GM18861 (cell line): ENCODE data around the gene KLHL40.

ENCODE experiments used
- ATAC-seq: cut with Tn5 transposase; IDR thresholded peaks from one replicate; pipeline ENCODE4 v1.9.1; 2021; ENCODE audit not compliant: unreplicated experiment

KLHL40 gene

GRCh38 chr3:42702066-42702951 lies 17.0 kb downstream of the KLHL40 start, which contains the start of gene HHATL:
TSS of gene HHATL (minus strand) at chr3:42702798. CDS start at chr3:42700826, 1,972 bp downstream.
- ATAC-seq, result no peak

DNA sequence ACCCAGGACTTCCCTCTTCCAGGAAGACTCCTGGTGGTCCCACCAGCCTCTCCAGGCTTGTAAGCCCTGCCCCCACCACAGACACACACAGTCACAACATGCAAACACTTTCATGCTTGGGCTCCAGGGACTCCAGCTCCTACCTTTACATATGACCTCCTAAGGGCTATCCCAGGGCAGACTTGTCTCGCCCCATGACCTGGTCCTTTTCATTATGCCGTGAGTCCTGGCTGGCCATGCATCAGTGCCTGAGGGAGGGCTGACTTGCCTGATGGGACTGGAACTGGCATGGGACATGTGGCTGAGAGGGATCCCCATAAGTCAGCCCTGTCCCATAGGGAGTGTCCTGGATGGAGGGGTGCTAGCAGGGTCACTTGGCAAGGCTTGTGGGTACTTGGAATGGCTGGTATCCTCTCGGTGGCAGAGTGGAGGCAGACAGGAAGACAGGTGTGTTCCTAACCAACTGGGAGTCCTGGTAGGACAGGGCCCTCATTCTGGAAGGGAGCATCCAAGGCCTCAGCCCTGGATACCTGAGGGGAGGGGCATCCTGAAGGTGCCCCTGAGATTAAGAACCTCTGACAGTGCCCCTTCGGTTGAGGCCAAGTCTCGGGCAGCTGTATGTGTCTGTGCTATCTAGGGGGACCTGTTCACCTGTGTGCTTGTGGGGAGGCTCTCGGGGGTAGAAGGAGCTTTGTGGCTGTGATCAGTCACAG lies 17.8 kb downstream of the KLHL40 start:
- no peak for ATAC-seq

GRCh38 chr3:42703695-42704025 lies 18.3 kb downstream of the KLHL40 start:
- no peak for ATAC-seq

- no peak for ATAC-seq
These were observed 19.0 kb downstream of the KLHL40 start for GRCh38 chr3:42704136-42704841.

DNA sequence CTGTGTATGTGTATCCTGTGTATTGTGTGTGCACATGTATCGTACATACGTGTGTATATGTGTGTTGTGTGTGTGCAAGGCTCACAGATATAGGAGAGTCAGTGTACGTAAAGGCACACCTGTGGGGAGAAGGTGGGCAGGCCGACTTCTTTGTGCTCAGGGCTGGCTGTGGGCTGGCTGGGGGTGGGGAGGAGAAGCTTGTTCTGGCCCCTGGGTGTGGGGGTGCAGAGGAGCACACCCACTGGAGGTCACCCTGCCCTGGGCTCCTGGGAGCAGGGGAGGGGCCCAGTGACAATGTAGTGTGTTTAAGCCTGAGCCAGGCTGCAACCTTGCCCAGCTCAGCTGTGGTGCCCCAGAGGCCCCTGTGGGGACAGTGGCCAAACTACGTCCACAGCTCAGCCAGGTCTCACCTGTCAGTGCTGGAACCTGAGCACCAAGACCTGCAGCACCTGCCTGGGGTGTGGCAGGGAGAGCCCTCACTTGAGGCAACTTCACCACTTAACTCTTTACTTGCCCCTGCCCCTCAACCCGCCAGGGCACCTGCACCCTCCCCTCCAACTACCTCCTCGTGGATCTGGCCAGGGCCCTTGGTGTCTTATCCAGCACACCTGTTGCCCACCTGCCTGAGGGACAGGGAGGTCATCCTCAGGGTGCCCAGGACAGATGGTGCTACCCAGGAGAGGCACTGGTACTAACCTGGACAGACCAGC lies 19.9 kb downstream of the KLHL40 start:
- no peak for ATAC-seq

DNA sequence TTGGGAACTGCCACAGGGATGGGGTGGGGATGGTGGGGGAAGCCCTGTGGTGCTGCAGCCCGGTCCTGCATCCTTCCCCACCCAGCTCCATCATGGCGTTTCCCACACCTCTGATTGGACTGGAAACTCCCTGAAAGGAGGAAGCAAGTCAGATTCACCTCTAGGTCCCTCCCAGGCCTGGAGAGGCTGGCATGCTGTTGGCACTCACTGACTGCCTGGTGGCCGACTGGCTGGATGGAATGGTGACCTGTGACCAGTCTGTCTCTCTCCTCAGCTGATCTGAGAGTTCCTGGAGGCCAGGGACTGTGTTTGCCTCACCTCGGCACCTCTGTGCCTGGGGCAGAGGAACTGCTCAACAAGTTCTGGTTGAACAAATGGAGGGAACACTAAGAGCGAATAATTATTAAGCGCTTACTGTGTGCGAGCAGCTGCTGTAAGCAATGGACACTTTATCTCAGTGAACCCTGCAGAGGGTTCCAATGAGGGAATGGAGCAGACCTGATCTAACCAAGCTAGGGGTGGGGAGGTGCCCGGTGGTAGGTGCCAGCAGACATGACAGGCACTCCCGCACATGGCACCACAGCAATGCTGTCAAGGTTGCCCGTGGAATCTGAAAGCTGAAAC lies 20.7 kb downstream of the KLHL40 start:
- no peak for ATAC-seq

DNA sequence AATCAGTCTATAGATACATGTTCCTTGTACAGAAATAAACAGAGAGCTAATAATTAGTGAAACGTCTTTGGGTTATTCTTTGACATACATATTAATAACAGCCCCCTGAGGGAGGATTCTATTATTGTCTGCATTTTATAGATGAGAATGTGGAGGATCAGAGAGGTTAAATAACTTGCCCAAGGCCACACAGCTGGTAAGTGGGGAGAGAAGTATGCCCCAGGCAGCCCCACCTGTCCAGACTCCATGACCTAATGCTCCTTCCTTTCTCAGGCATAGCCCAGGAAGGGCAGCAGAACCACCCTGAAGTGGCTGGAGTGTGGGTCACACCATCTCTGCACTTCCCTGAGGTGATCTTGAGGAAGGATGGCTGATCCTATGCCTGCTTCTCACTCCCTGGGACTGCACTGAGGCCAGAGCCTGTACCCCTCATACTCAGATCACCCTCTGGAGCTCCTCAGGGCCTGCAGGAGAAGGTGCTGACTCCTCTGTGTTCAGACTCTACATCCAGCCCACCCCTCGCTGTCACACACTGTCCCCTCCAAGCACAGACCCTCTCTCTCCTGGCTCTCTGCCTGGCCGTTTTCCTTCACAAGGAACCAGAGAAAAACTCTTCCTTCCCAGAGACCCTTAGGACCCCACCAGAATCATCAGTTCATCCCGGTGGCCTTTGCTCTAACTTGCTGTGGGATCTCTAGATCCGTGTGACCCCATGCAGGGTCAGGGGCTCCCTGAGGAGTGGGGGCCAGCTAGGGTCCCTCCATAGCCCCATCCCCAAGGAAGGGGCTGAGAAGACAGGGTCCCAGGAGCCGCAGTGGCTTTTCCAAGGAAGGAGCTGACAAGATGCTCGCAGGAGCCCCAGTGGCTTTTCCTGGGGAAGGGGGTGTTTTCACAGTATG lies 21.6 kb downstream of the KLHL40 start:
- ATAC-seq, result no peak

DNA sequence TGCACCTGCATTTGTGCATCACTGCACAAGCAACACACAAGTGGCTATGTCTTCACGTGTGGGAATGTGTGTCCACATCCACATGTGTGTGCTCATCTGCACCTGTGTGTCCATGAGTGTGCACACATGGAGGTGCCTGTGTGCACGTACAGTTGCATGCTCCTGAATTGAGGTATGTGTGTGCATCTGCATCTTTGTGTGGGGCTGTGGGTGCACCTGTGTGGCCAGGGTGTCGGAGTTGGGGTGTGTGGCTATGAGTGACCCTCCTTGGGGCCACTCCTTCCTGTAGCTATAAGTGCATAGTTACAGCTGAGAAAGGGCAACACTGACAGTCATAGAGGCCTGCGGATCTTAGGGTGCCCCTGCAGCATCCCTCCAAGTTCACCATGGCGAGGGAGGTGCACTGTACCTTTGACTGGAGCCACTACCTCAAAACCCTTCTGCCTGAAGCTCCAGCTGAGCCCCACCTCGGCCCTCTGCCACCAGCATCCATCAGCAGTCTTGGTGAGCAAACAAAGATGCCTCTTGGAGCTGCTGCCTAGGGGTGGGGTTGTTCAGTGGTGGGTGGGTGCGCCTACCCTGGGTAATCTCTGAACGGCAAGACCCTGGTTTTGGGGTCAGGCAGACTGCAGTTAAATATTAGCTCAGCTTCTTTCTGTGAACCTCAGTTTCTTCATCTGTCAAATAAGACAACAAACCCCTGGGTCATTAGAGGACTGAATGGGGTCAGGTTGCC lies 22.5 kb downstream of the KLHL40 start:
- no peak for ATAC-seq

GRCh38 chr3:42708611-42709151 lies 23.3 kb downstream of the KLHL40 start:
- no peak for ATAC-seq

DNA sequence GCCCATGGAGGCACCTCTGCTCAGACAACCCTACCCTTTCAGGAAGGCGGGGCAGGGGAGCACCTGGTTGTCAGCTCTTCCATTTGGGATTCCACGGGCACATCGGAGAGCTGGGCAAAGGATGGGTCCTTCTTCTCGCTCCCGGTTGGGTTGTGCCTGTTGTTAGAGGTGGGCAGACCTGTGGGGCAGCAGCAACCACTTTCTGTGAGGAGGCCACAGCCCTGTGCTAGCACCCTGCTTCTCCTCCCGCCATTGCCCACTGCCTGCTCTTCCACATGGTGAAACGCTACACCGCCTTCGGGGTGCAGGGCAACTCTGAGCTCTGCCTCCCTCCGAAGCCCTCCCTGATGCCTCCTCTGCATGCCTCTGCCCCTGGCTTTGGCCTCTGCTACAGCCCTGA lies 24.3 kb downstream of the KLHL40 start:
- no peak for ATAC-seq

DNA sequence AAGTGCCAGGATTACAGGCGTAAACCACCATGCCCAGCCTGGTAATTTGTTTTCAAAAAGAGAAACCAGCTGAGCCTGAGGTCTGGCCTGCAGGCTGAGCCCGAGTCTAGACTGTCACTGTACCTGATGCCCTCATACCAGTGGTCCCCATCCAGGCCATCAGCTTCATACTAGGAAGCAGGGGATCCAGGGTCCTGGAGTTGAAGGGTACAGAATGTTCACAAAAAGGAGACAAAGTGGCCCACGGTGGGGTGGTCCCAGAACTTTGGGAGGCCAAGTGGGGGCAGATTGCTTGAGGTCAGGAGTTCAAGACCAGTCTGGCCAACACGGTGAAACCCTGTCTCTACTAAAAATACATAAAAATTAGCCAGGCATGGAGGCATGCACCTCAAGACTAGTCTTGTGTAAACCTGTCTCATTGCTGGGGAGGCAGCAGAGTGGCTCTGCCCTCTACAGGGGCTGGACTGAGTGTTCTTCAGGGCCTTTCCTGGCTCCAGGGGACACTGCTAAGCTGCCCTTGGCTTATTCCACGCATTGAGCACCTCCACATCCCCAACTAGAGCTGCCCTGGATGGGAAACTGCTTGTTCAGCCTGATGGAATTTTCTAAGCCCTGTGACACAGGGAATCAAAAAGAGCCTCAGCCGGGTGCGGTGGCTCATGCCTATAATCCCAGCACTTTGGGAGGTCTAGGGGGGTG lies 25.1 kb downstream of the KLHL40 start:
- no peak for ATAC-seq

DNA sequence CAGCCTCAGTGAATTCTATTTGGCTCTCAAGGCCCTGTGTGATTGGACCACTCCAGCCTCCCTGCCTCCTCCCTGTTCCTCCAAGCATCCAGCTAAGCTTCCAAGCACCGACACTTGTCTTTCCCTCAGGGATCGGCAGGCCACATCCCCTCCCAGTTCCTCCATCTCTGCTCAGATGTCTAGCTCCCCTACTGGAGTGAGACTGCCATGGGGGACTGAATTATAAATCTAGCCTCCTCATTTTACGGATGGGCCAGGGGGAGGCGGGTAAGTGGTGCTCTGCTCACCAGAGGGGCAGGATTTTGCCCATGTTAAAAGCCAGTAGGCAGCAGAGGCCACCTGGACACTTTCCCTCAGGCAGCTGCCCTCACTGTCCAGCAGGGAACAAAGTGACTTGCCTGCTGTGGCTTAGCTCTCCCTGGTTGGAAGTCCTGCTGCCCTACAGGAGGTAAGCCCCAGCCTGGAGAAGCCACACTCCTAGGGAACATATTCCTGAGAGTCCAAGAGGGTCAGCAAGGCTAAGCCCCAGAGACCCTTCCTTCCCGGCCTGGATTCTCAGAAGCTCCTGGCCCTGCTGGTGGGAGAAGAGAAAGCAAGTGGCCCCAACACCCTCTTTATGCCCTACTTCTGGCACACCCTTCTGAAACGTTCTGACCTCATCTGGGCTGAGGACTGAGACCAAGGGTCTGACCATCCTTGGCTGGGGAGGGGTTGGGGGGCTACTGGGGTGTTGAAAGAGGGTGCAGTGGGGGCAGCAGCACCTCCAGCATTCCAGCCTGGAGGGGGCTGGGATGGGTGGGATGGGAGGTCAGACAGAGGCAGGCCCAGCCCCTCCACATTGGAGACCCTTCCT lies 26.4 kb downstream of the KLHL40 start:
- no peak for ATAC-seq

- ATAC-seq, result no peak
These were observed 27.0 kb downstream of the KLHL40 start for GRCh38 chr3:42712344-42712648.

DNA sequence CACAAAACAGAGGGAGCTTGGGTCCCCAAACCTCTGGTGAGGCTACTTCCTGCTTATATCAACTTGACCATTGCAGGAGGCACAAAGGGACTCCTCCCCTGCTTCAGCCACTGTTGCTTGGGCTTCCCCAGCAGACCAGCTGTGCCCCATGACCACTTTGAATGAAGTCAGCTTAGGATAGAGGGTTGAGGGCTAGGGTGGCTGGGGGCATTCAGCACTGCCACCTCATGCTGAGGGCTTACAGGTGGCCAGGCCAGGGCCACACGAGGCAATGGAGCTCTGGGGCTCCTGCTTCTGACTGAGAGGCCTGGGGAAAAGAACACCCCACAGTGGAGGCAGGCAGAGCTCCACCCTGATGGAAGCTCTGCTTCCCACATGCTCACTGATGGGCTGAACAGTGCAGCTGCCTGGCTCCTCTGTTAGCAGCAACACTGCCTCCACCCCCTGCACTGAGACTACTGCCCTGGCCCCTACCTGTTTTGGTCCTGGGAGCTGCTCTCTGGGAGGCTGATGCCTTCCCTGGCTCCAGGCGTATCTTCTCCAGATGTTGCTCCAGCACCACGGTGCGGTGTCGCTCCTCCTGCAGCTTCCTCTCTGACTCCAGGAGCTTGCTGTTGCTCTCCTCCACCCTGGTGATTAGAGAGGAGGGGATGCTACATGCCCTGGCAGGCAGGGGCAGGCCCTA lies 27.5 kb downstream of the KLHL40 start:
- no peak for ATAC-seq

DNA sequence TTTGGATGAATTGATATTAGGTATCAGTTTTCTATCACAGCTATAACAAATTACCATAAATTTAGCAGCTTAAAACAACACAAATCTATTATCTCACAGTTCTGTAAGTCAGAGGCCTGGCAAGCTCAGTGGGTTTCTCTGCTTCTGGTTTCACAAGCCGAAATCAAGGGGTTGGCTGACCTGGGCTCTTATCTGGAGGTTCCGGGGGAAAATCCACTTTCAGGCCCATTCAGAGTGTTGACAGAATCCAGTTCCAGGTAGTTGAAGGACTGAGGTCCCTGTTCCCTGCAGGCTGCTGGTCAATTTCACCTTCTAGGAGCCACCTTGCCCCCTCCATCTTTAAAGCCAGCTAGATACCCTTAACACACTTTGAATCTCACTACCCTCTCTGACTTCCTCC lies 28.4 kb downstream of the KLHL40 start:
- ATAC-seq, result no peak

DNA sequence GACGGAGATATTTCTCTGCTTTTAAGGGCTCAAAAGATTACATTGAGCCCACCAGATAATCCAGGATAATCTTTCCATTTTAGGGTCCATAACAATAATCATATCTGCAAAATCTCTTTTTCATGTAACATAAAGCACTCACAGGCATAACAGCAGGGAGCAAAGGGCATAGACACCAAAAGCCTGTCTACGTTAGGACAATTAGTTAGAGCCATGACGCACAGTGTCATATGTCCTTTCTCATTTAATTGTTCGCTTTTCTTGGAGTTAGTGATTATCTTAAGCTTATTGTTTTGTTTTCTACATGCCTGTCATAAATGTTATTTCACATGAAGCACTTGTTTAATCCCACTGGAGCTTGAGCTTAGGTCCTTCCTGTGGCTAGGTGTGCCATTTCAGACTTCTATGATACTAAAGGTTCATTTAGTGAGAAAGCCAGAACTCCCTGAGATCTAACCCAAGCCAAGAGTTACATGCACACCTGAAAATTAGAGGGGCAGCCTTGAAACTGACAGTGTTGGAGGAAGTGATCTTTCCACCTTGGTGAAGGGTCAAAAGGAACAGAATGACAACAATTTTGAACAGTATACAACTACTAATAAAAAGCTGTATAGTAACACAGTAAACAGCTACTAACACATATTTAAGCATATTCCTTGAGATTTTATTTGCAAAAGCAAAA lies 29.0 kb downstream of the KLHL40 start:
- no peak for ATAC-seq
